ENCODE measurements around the gene CYP3A7. TPM values are rescaled to one million over a fixed set of nuclear protein-coding genes. Genes with fewer than 3 reads are reported as not detected.

CYP3A7 gene
- total RNA-seq, 6 donors from 2014 or later = 0.69 to 1.7 (median 1.1) TPM; not detected in 1

DNA sequence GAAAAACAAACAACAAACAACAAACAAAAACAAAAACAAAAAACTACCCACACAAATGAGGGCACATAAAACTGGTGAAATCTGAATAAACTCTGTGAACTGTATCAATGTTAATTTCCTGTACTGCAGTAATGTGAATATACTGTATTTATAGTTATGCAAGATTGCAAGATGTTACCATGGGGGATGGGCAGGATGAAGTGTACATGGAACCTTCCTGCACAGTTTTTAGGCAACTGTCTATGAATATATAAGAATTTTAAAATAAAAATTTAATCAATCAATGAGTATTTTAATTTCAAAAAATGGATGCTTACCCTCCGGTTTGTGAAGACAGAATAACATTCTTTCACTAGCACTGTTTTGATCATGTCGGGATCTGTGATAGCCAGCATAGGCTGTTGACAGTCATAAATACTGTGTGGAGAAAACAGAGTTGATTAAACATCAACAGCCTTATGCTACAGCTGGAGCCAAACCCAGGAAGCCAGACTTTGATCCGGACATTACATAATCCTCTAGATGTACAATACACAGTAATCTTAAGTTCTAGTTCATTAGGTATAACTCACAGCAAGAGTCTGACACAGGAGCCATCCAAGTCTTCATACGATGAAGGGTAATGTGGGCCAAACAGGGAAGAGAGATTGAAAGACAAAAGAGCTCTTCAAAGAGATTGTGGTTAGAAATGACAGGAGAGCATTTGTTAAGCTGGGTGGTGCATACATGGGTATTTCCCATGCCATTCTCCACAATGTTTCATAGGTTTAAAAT is 14.8 kb downstream of the CYP3A7 start:
- H3K27me3 ChIP-seq = no peaks in the 10 kb centered on the region
- ATAC-seq (ENCODE audit: low FRiP score in 2 of 2) (no peak), DNase-seq (no peak)
- TF ChIP-seq CTCF (IDR thresholded peaks at IDR 0.05) = no peak
- no peak for TF ChIP-seq POLR2A (IDR thresholded peaks at IDR 0.05)
- no peak for TF ChIP-seq POLR2AphosphoS5 (IDR thresholded peaks at IDR 0.05)
- no peak for TF ChIP-seq EP300 (IDR thresholded peaks at IDR 0.05)
- H3K4me1 ChIP-seq = no peaks in the 10 kb centered on the region
- no peak overlapping the region for H3K4me3 ChIP-seq
- 64 to 65% methylated on average over 4 of the region's 4 CpGs for WGBS, 2 donors
- H3K9me3 ChIP-seq = no peaks in the 10 kb centered on the region
- no peak overlapping the region for H3K27ac ChIP-seq
- no peaks in the 10 kb centered on the region for H3K36me3 ChIP-seq

- Histone ChIP-seq H3K27me3 (no peaks in the 10 kb centered on the region), H3K27ac (no peak overlapping the region), H3K36me3 (no peaks in the 10 kb centered on the region), H3K4me3 (no peak overlapping the region), H3K4me1 (no peaks in the 10 kb centered on the region), H3K9me3 (no peaks in the 10 kb centered on the region)
- TF ChIP-seq CTCF (IDR thresholded peaks at IDR 0.05) = no peak
- TF ChIP-seq POLR2A (IDR thresholded peaks at IDR 0.05) = no peak
- TF ChIP-seq POLR2AphosphoS5 (IDR thresholded peaks at IDR 0.05) = no peak
- no peak for TF ChIP-seq EP300 (IDR thresholded peaks at IDR 0.05)
- DNase-seq = no peak
- 77 to 80% methylated on average over 3 of the region's 3 CpGs for WGBS, 2 donors
- ATAC-seq (ENCODE audit: low FRiP score in 2 of 2) = no peak
Observed at GRCh38 chr7:99713995-99714570, 20.9 kb downstream of the CYP3A7 start.

GRCh38 chr7:99709838-99710578 is 25.0 kb downstream of the CYP3A7 start:
- H3K4me3 ChIP-seq = no peak overlapping the region
- H3K9me3 ChIP-seq = peaks cover 0 to 5% (median 0%) of the 10 kb centered on the region in 4 donors
- H3K27ac ChIP-seq = no peak overlapping the region
- H3K27me3 ChIP-seq = no peaks in the 10 kb centered on the region
- no peaks in the 10 kb centered on the region for H3K4me1 ChIP-seq
- TF ChIP-seq EP300 (IDR thresholded peaks at IDR 0.05) = no peak
- no peak for TF ChIP-seq CTCF (IDR thresholded peaks at IDR 0.05)
- TF ChIP-seq POLR2AphosphoS5 (IDR thresholded peaks at IDR 0.05) = no peak
- no peak for TF ChIP-seq POLR2A (IDR thresholded peaks at IDR 0.05)
- no peak for ATAC-seq (ENCODE audit: low FRiP score in 2 of 2)
- no peak for DNase-seq
- 75 to 89% methylated on average over 2 of the region's 2 CpGs for whole genome bisulfite sequencing, 2 donors
- no peaks in the 10 kb centered on the region for H3K36me3 ChIP-seq

- 93 to 94% methylated on average over 2 of the region's 2 CpGs for WGBS, 2 donors
- H3K4me1 ChIP-seq = no peaks in the 10 kb centered on the region
Observed at GRCh38 chr7:99709260-99709659, 25.7 kb downstream of the CYP3A7 start.

More at GRCh38 chr7:99709260-99709659, 25.7 kb downstream of the CYP3A7 start:
- no peaks in the 10 kb centered on the region for H3K36me3 ChIP-seq
- ATAC-seq (ENCODE audit: low FRiP score in 2 of 2) (no peak), DNase-seq (no peak)
- H3K27me3 ChIP-seq = no peaks in the 10 kb centered on the region
- TF ChIP-seq EP300 (IDR thresholded peaks at IDR 0.05) = no peak
- no peak for TF ChIP-seq POLR2A (IDR thresholded peaks at IDR 0.05)
- TF ChIP-seq POLR2AphosphoS5 (IDR thresholded peaks at IDR 0.05) = no peak
- no peak for TF ChIP-seq CTCF (IDR thresholded peaks at IDR 0.05)
- H3K9me3 ChIP-seq = peaks cover 0 to 5% (median 0%) of the 10 kb centered on the region in 4 donors
- H3K27ac ChIP-seq = no peak overlapping the region
- H3K4me3 ChIP-seq = no peak overlapping the region
